Right kidney (tissue), 9 donors: ENCODE results near the gene SMIM14.
"Not testable (repeated sequence)": the region's sequence is repeated elsewhere in the genome, so short reads cannot be mapped to it uniquely, and the experiment has no call there.

Source experiments
- DNase-seq: peaks from one replicate; pipeline ENCODE4 v3.0.0-alpha.2; 2016
- long read RNA-seq, 8 donors: transcript quantifications; one replicate each; lab custom pipeline, GENCODE V29; 2026

Gene SMIM14
- long read RNA-seq, donor 1, full-length matches to known transcripts: 29 of 29 reads
- long read RNA-seq, donor 1, partial matches to known transcripts: 0 of 29 reads
- long read RNA-seq, donor 1, other reads (novel, unspliced or antisense): 0 of 29 reads
- long read RNA-seq, donor 2, full-length matches to known transcripts: 10 of 10 reads
- long read RNA-seq, donor 2, partial matches to known transcripts: 0 of 10 reads
- long read RNA-seq, donor 2, other reads (novel, unspliced or antisense): 0 of 10 reads
- long read RNA-seq, donor 3, full-length matches to known transcripts: 13 of 13 reads
- long read RNA-seq, donor 3, partial matches to known transcripts: 0 of 13 reads
- long read RNA-seq, donor 3, other reads (novel, unspliced or antisense): 0 of 13 reads
- long read RNA-seq, donor 4, full-length matches to known transcripts: 25 of 25 reads
- long read RNA-seq, donor 4, partial matches to known transcripts: 0 of 25 reads
- long read RNA-seq, donor 4, other reads (novel, unspliced or antisense): 0 of 25 reads
- long read RNA-seq, donor 5, full-length matches to known transcripts: 20 of 20 reads
- long read RNA-seq, donor 5, partial matches to known transcripts: 0 of 20 reads
- long read RNA-seq, donor 5, other reads (novel, unspliced or antisense): 0 of 20 reads
- long read RNA-seq, donor 6, full-length matches to known transcripts: 16 of 33 reads
- long read RNA-seq, donor 6, partial matches to known transcripts: 17 of 33 reads
- long read RNA-seq, donor 6, other reads (novel, unspliced or antisense): 0 of 33 reads
- long read RNA-seq, donor 7, full-length matches to known transcripts: 36 of 36 reads
- long read RNA-seq, donor 7, partial matches to known transcripts: 0 of 36 reads
- long read RNA-seq, donor 7, other reads (novel, unspliced or antisense): 0 of 36 reads
- long read RNA-seq, donor 8, full-length matches to known transcripts: 21 of 21 reads
- long read RNA-seq, donor 8, partial matches to known transcripts: 0 of 21 reads
- long read RNA-seq, donor 8, other reads (novel, unspliced or antisense): 0 of 21 reads

DNA sequence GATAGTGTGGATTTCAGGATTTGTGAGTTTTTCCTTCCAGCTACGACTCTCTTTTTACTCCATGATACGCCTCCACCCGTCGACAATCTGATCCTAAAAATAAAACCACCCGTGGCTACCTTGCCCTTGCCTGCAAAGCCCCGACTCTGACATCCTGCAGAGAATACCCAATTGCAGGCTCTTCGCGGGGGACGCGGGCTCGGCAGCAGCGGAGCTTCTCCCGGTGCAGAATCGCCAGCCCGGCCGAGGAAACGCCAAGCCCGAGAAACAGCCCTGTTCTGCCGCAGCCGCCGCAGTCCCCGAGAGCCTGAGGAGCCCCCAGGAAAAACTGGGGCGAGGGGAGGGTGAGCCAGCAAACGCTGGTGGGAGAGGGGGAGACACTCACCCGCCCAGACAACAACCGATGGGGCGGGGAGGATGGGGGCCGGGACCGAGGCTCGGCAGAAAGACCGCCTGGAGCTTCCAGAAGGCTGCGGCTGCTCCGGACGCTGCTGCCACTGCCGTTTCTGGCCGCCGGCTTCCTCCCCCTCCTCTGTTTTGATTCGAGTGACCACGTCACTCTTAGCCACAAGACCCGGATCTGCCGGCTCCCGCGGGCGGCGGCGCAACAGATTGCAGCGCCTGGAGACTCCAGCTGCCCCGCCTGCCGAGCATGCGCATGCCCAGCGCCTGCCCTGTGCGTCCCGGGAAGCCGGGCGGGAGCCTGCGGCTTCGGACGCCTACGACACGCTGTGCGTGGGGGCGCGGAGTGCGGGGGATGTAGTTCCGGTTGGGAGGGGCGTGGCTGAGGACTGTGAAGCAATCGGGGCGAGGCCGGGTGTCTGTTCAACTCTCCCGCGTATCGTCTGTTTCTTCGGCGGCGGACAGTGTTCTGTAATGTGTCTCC, at the start of gene SMIM14:
Gene SMIM14, minus strand, starts transcription at position 512 of the 886 bp plus-strand sequence. CDS start 33,720 bp downstream, outside the sequence.
- peak; percentile 89 for DNase-seq

DNA sequence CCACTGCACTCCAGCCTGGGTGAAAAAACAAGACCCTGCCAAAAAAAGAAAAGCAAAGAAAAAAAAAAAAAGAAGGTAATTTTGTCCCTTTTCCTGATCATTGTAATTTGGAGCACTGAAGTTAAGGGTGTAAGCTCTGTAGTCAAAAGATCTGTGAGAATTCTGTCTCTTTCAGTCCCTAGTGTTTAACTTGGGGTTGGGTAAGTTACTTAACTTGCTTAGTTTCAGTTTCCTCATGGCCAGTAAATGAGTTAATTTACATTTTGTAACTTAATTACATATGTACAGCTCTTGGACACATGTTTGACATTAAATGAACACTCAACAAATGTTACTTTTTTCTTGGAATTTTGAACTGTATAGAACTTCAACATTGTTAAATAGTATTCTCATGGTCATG, 48.3 kb upstream of the SMIM14 start:
- no peak for DNase-seq

DNA sequence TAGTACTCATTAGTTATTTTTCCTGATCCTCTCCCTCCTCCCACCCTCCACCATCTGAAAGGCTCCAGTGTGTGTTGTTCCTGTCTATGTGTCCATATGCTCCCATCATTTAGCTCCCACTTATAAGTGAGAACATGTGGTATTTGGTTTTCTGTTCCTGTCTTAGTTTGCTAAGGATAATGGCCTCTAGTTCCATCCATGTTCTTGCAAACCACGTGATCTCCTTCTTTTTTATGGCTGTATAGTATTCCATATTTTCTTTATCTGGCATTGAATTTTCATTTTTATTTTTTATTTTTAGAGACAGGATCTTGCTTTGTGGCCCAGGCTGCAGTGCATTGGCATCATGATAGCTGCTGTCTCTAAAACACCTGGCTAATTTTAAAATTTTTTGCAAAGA, 47.3 kb upstream of the SMIM14 start:
- no peak for DNase-seq

DNA sequence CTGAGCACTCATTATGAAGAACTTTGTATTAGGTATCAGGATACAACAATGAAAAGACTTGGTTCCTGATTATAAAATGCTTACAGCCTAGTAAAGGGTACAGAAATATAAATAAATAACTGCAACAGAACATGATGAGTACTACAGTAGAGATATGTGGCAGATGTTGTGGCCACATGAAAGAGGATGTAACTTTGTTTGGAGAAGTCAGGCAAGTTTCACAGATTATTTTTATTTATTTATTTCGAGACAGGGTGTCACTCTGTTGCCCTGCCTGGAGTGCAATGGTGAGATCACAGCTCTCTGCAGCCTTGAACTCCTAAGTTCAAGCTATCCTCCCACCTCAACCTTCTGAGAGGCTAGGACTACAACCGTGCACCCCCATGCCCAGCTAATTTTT, 43.5 kb upstream of the SMIM14 start:
- DNase-seq: no peak

DNA sequence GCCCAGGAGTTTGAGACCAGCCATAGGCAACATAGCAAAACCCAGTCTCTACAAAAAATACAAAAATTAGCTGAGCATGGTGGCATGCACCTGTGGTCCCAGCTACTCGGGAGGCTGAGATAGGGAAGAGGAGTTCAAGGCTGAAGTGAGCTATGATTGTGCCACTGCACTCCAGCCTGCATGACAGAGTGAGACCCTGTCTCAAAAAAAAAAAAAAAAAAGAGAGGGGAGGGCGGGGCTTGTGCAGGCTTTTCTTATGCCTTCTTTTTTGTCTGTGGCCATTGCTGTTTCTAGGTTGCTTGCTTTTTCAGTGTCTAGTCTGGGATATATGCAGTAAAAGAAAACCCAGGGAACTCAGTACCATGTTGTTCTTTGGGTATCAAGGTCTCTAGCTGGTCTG, 42.3 kb upstream of the SMIM14 start:
- DNase-seq: not testable (repeated sequence)

DNA sequence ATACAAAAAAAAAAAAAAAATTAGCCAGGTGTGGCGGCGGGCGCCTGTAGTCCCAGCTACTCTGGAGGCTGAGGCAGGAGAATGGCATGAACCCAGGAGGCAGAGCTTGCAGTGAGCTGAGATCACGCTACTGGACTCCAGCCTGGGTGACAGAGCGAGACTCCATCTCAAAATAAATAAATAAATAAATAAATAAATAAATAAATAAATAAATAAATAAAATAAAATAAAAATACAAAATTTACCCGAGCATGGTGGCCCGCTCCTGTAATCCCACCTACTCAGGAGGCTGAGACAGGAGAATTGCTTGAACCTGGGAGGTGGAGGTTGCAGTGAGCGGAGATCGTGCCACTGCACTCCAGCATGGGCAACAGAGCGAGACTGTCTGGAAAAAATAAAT, 37.0 kb upstream of the SMIM14 start:
- not testable (repeated sequence) for DNase-seq

DNA sequence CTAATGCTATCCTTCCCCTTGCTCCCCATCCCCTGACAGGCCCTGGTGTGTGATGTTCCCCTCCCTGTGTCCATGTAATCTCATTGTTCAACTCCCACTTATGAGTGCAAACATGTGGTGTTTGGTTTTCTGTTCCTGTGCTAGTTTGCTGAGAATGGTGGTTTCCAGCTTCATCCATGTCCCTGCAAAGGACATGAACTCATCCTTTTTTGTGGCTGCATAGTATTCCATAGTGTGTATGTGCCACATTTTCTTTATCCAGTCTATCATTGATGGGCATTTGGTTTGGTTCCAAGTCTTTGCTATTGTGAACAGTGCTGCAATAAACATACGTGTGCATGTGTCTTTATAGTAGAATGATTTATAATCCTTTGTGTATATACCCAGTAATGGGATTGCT, 31.6 kb upstream of the SMIM14 start:
- not testable (repeated sequence) for DNase-seq

DNA sequence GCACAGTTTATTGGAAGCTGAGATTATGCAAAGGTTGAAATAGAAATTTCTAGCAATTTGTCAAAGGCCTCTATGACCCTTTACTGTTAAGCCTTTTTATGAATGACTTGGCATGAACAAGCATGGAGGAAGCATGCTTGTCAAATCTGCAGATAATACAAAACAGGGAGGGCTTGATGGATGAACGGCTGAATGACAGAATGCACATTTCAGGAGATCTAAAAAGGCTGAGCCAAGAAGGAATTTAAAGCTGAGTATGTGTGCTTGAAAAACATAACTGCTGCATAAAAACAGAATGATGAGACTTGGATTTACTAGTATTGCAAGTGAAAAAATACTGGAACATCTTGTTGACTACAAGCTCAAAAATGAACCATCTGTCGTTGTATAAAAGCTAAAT, 30.2 kb upstream of the SMIM14 start:
- DNase-seq: no peak

DNA sequence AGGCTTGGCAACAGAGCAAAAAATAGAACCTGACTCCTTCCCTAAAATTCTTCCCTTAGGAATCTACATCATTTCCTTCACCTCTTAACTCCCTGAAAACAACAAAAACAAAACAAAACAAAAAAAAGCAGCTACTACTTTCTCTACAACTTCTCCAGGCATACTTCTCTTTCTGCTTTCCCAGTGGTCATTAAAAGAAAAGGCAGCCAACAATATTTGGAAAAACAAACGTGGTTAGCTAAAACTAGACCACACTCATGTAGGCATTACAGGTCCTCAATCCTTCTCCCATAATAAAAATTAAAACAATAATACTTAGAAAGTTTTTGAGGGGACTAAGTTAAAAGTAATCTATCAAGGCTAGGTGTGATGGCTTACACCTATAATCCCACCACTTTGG, 29.0 kb upstream of the SMIM14 start:
- no peak for DNase-seq

DNA sequence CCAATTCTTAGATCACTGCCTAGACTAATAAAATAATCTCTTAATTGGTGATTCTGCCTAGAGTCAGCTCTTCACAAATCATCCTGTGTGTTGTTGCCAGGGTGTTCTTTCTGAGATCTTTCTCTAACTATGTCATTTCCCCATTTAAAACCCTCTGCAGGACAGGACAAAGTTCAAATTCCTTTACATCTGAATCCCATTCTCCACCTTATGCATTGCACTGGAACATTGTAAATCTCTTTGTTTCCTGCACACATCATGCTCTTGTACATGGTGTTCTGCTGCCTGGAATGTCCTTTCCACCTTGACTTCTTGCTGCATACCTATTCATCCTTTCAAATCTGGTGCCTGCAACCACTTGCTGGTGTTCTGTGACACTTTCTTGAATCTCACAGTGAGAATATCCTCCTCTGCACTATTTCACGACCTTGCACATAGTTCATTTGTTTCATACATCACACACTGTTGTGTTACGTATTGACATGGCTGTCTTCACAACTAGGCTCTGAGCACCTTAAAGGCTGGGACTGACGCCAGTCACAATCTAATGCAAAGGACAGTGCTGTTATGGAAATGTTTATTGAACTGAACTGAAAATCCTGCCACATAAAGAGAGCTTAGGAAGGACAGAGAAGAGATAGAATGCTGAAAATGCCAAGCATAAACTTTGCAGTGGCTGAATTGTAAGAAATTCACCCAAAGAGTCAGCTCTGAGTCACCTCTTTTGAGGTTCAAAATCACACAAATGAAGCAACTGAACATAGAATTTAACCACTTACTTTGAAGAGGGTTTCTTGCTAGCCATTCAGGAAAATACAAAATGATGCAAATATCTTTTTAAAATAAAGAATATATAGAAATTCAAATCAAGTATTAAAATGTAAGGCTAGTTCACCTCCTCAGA, 26.4 kb upstream of the SMIM14 start:
- DNase-seq: no peak

DNA sequence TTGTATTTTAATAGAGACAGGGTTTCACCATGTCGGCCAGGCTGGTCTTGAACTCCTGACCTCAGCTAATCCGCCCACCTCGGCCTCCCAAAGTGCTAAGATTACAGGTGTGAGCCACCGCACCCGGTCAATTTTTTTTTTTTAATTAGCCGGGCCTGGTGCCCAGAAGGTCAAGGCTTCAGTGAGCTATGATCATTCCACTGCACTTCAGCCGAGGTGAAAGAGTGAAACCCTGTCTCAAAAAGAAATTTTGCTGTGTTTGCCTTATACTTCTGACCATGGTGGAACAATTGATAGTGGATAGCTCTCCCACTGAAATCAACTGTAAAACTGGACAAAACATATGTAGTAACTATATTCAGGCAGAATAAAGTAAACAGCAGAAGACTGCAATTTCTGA, 24.0 kb upstream of the SMIM14 start:
- DNase-seq: no peak

DNA sequence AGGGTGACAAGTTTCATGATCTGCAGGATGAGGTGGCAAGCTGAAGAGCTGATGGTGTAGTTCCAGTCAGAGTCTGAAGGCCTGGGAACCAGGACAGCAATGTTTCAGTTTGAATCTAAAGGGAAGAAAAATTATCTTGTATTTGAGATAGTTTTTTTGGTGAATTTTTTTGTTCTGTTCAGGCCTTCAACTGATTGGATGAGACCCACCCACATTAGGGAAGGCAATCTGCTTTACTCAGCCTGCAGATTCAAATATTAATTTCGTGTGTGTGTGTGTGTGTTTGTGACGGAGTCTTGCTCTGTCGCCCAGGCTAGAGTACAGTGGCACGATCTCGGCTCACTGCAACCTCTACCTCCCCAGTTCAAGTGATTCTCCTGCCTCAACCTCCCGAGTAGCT, 22.1 kb upstream of the SMIM14 start:
- no peak for DNase-seq

DNA sequence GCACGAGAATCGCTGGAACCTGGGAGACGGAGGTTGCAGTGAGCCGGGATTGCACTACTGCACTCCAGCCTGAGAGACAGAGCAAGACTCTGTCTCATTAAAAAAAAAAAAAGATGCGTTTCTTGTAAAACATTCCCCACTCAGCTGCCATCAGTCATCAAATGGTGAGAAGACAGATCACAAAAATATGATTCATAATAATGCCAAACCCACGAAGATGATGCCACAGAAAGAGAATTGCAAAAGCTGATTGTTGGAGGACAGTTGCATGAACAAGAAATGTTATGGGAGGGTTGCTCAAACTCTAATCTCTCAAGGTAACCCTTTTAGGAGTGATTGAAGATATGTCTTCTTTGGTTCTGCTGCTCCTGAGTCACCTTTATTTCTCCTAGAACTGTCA, 21.4 kb upstream of the SMIM14 start:
- no peak for DNase-seq

DNA sequence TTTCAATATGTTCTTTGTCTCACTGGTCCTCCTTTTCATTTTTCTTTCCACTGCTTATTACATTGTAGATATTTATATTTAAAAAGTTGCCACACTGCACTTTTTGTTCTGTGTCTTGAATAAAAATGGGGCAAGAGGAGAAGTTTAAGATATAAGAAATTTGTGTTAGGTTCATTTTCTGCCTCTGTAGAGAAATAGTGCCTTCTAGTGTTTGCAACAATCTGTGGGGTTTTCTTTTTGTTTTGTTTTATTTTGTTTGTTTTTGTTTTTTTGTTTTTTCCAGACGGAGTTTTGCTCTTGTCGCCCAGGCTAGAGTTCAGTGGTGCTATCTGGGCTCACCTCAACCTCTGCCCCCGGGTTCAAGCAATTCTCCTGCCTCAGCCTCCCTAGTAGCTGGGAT, 20.1 kb upstream of the SMIM14 start:
- no peak for DNase-seq

DNA sequence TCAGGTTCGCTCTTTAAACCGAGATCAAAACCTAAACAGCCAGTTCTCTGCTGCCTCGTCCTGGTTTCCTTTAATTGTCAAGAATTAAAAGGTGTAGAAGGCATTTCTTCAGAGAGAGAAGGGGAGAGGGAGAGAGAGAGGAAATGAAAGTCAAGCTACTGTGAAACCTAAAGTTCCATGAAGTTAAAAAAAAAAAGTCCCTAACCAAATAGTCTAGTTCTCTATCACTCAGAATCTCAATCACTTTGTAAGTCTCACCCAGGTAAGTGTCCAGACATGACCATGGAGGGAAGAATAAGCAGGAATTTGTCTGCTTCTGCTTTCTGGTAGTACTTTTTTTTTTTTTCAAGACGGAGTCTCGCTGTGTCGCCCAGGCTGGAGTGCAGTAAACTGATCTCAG, 18.8 kb upstream of the SMIM14 start:
- no peak for DNase-seq

DNA sequence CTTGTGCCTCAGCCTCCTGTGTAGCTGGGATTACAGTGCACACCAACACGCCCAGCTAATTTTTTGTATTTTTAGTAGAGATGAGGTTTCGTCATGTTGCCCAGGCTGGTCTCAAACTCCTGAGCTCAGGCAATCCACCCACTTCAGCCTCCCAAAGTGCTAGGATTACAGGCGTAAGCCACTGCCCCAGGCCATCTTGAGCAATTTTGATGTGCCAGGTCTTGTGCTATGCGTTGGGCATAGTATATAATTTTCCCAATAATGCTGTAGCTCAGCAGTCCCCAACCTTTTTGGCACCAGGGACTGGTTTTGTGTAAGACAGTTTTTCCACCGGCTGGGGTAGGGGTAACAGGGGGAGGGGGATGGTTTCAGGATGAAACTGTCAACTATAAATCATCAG, 18.0 kb upstream of the SMIM14 start:
- not testable (repeated sequence) for DNase-seq

DNA sequence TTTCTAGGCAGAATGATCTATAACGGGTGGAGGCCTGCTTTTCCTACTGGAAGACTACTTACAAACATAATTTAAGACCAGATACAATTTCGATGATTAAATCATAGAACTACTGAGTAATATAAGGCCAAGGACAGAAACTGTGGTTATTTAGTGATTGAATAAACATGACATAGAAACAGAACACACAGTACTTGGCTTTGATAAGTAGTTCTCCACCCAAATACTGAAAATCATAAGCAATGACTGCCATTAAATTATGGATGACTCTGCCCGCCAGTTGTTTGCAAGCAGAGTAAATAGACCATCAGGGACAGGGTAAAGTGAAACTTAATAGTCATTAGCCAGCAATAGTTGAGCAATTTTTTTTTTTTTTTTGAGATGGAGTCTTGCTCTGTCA, 17.2 kb upstream of the SMIM14 start:
- no peak for DNase-seq

DNA sequence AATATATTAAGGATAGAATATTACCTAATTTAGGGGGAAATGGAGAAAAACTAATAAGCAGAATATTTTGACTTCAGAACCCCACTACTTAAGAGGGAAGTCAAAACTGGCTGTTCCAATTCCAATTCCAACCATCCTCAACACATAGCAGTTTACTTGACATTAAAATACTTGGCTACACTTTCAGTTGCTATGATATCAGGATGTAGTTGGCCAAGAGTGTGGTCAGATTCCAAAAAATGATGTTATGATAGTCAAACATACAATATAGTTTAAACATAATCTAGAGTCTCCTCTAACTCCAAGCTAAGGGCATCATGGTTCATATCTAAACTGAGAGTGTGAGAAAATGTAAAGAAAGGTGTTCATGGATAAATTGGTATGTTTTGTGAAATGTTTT, 16.5 kb upstream of the SMIM14 start:
- no peak for DNase-seq

DNA sequence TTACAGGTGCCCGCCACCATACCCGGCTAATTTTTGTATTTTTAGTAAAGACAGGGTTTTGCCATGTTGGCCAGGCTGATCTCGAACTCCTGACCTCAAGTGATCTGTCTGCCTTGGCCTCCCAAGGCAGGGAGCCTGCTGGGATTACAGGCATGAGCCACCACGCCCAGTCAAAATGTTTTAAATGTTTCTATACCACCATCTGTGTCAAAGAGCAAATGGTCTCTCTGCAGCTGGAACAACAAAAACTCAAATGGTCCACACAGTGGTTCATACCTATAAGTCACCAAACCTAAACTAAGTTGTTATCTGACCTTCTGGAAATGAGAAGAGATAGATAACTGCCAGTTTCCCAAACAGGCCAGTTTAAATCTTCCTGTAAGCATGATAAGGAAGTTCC, 12.9 kb upstream of the SMIM14 start:
- not testable (repeated sequence) for DNase-seq

DNA sequence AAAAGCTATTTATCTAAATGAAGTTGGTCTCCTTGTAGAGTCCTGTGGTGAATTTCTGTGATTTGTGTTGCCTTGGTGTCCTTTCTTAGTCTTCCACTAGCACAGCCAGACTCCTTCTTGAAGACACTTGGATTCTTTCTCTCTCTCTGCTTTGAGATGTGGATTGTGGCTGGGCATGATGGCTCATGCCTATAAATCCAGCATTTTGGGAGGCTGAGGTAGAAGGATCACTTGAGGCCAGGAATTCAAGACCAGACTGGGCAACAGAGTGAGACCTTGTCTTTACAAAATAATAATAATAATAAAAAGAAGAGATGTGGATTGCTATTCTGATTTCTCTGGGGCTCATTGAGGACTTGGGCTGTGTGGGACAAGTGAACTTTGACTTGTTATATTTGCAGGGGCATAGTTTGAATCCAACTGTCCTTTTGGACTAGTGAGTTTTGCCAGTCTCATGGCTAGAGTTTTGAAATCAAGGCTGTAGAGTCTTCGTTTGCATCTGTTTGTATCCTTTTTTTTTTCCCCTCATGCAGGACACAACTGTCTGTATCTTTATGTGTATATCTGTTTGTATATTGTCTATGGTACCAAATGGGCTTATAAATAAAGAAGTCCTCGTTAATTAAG, 11.1 kb upstream of the SMIM14 start:
- no peak for DNase-seq
